T-helper 17 cell (primary cell): ENCODE measurements around the gene CTNND2. TPM values are rescaled to one million over a fixed set of nuclear protein-coding genes. Genes with fewer than 3 reads are reported as not detected.
"Not testable (repeated sequence)": the region's sequence is repeated elsewhere in the genome, so short reads cannot be mapped to it uniquely, and the experiment has no call there.

Experiments
- ATAC-seq: fragments of 150-1000 bp; cut with Tn5 transposase; 2 replicates; pipeline ENCODE4 v1.10.0; 2021; ENCODE audit warnings: mild to moderate bottlenecking, moderate library complexity
- DNase-seq, 3 donors: peaks; one replicate each; pipeline versions ENCODE4 v3.0.0 to v3.0.0-alpha.2; 2020 to 2021
- H3K9me3 ChIP-seq: one replicate; pipeline ENCODE4 v1.7.0; 2013; ENCODE audit warnings: low read length, mild to moderate bottlenecking; ENCODE audit not compliant: control insufficient read depth, poor library complexity, severe bottlenecking
- H3K27ac Mint-ChIP-seq: one replicate; pipeline ENCODE4 v1.8.0; 2022; ENCODE audit warnings: mild to moderate bottlenecking, moderate library complexity, mixed read lengths
- H3K27me3 Mint-ChIP-seq: one replicate; pipeline ENCODE4 v1.8.0; 2022; ENCODE audit warnings: mixed read lengths
- H3K36me3 Mint-ChIP-seq: one replicate; pipeline ENCODE4 v1.8.0; 2022; ENCODE audit warnings: low read depth, mixed read lengths
- H3K4me1 Mint-ChIP-seq: one replicate; pipeline ENCODE4 v1.8.0; 2022; ENCODE audit warnings: mild to moderate bottlenecking, mixed read lengths
- H3K4me3 Mint-ChIP-seq: one replicate; pipeline ENCODE4 v1.8.0; 2022; ENCODE audit warnings: mild to moderate bottlenecking, moderate library complexity, mixed read lengths
- total RNA-seq, 4 donors: library from RNA in 2 of 4; stranded (reverse) in 2 of 4; gene quantifications; one replicate each; pipeline ENCODE4 v1.2.3 and lab custom pipeline; 2022 to 2026

The CTNND2 gene
- total RNA-seq, 2 donors from 2014 or later, result 0.94 to 1.6 TPM

- H3K36me3 Mint-ChIP-seq, result no peaks in the 10 kb centered on the region
- no peak overlapping the region for H3K27ac Mint-ChIP-seq
- no peaks in the 10 kb centered on the region for H3K4me1 Mint-ChIP-seq
- H3K9me3 ChIP-seq, result no peaks in the 10 kb centered on the region
- no peak overlapping the region for H3K4me3 Mint-ChIP-seq
- ATAC-seq, result no peak
- no peak for DNase-seq
- no peaks in the 10 kb centered on the region for H3K27me3 Mint-ChIP-seq
Observed at GRCh38 chr5:11853796-11854195, 50.5 kb downstream of the CTNND2 start.

- Mint-ChIP-seq H3K4me3 (no peak overlapping the region), H3K4me1 (no peaks in the 10 kb centered on the region), H3K36me3 (no peaks in the 10 kb centered on the region), H3K27ac (no peak overlapping the region), H3K27me3 (no peaks in the 10 kb centered on the region)
- no peaks in the 10 kb centered on the region for H3K9me3 ChIP-seq
- no peak for DNase-seq
- ATAC-seq, result no peak
Observed at GRCh38 chr5:11853140-11853539, 51.1 kb downstream of the CTNND2 start.

- no peak overlapping the region for H3K4me3 Mint-ChIP-seq
- no peak overlapping the region for H3K27ac Mint-ChIP-seq
- ATAC-seq (no peak), DNase-seq (no peak)
- no peaks in the 10 kb centered on the region for H3K36me3 Mint-ChIP-seq
- no peaks in the 10 kb centered on the region for H3K9me3 ChIP-seq
- H3K27me3 Mint-ChIP-seq, result no peaks in the 10 kb centered on the region
- H3K4me1 Mint-ChIP-seq, result no peaks in the 10 kb centered on the region
Observed at GRCh38 chr5:11852717-11853087, 51.5 kb downstream of the CTNND2 start.

GRCh38 chr5:11851965-11852716, 52.1 kb downstream of the CTNND2 start:
- no peaks in the 10 kb centered on the region for H3K4me1 Mint-ChIP-seq

GRCh38 chr5:11851416-11851815, 52.8 kb downstream of the CTNND2 start:
- no peaks in the 10 kb centered on the region for H3K27me3 Mint-ChIP-seq
- H3K4me3 Mint-ChIP-seq, result no peak overlapping the region
- no peaks in the 10 kb centered on the region for H3K36me3 Mint-ChIP-seq
- H3K27ac Mint-ChIP-seq, result no peak overlapping the region
- no peaks in the 10 kb centered on the region for H3K4me1 Mint-ChIP-seq
- no peaks in the 10 kb centered on the region for H3K9me3 ChIP-seq
- DNase-seq (no peak), ATAC-seq (no peak)

More at GRCh38 chr5:11851965-11852716, 52.1 kb downstream of the CTNND2 start:
- Mint-ChIP-seq H3K27ac (no peak overlapping the region), H3K36me3 (no peaks in the 10 kb centered on the region), H3K4me3 (no peak overlapping the region), H3K27me3 (no peaks in the 10 kb centered on the region)
- DNase-seq (no peak), ATAC-seq (no peak)
- H3K9me3 ChIP-seq, result no peaks in the 10 kb centered on the region

GRCh38 chr5:11828566-11828965, 75.7 kb downstream of the CTNND2 start:
- not testable (repeated sequence) for DNase-seq, ATAC-seq, H3K4me3 Mint-ChIP-seq, H3K27ac Mint-ChIP-seq, H3K36me3 Mint-ChIP-seq, H3K9me3 ChIP-seq, H3K27me3 Mint-ChIP-seq, H3K4me1 Mint-ChIP-seq

DNA sequence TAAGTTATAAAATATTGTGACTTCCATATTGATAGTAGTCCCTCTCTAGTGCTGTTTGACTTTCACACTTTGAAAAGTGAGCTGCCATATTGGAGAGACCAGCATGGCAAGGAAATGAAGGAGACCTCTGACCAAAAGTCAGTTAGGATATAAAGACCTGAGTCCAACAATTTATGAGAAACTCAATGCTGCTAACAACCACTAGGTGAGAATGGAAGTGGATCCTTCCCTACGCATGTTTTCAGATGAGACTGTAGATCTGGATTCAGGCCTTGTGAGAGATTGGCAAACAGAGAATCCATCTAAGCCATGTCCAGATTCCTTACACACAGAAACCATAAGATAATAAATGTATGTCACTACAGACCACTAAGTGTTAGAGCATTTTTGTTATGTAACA, 81.6 kb downstream of the CTNND2 start:
- Mint-ChIP-seq H3K27me3 (no peaks in the 10 kb centered on the region), H3K4me1 (no peaks in the 10 kb centered on the region), H3K36me3 (no peaks in the 10 kb centered on the region), H3K27ac (no peak overlapping the region), H3K4me3 (no peak overlapping the region)
- no peaks in the 10 kb centered on the region for H3K9me3 ChIP-seq
- ATAC-seq (no peak), DNase-seq (no peak)

DNA sequence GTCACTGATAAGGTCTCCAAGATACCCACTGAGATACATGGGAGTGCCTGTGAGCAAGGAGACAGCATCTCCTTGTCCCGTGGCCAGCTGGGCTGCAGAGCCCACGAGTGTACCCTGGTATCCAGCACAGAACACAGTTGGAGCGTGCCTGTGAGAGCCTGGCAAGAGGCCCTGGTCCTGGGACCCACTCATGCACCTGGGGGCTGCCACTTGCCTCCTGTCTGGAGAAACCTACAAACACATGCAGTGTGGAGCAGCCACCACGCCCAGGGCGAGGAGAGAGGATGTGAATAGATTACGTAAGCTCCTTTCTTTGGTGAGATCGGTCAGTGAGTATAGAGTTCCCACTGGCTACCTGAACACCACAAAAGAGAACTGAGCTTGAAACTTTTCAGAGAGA, 88.3 kb downstream of the CTNND2 start:
- Mint-ChIP-seq H3K4me3 (no peak overlapping the region), H3K4me1 (no peaks in the 10 kb centered on the region), H3K27ac (no peak overlapping the region), H3K36me3 (no peaks in the 10 kb centered on the region), H3K27me3 (no peaks in the 10 kb centered on the region)
- no peak for ATAC-seq
- no peaks in the 10 kb centered on the region for H3K9me3 ChIP-seq
- no peak for DNase-seq

DNA sequence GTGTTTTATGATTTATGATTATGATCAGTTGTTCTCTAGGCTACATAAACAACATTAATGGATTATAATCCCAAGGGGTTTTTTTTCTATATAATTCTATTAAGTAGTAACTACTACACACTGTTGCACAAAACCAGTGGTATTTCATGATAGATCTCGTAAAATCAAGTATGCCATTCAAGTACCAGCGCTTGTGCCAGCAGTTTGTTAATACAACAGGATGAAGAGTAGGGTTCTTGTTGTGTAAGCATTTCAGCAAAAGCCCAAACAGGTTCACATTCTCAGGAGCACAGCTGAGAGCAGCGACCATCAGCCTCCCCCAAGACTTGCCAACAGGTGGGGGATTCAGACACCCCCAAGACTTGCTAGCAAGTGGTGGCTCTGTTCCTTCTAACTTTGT, 88.8 kb downstream of the CTNND2 start:
- Mint-ChIP-seq H3K36me3 (no peaks in the 10 kb centered on the region), H3K27me3 (no peaks in the 10 kb centered on the region), H3K4me1 (no peaks in the 10 kb centered on the region), H3K27ac (no peak overlapping the region), H3K4me3 (no peak overlapping the region)
- no peak for ATAC-seq
- H3K9me3 ChIP-seq, result no peaks in the 10 kb centered on the region
- no peak for DNase-seq

DNA sequence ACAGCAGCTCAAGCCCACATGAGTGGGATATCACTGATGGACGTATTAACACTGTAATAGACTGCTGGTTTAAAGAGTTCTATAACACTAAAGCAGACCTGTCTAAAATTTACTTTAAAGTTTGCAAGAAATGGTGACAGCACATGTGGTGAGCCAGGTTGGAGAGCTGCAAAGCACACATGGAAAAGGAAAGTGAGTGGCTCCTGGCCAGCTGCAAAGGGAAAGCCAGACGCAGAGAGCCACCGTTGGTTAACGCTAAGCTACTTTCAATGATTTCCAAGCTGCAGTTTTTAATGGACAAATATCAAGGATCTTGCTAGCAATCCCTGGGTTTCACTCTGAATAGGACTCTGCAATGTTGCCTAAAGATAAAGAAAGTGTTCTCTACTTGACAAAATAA, 89.9 kb downstream of the CTNND2 start:
- DNase-seq (no peak), ATAC-seq (no peak)
- H3K4me1 Mint-ChIP-seq, result no peaks in the 10 kb centered on the region
- no peaks in the 10 kb centered on the region for H3K27me3 Mint-ChIP-seq
- no peak overlapping the region for H3K27ac Mint-ChIP-seq
- H3K9me3 ChIP-seq, result no peaks in the 10 kb centered on the region
- H3K4me3 Mint-ChIP-seq, result no peak overlapping the region
- H3K36me3 Mint-ChIP-seq, result no peaks in the 10 kb centered on the region

- no peak overlapping the region for H3K4me3 Mint-ChIP-seq
- H3K9me3 ChIP-seq, result no peaks in the 10 kb centered on the region
- no peaks in the 10 kb centered on the region for H3K36me3 Mint-ChIP-seq
- no peaks in the 10 kb centered on the region for H3K4me1 Mint-ChIP-seq
- no peak for DNase-seq
- H3K27ac Mint-ChIP-seq, result no peak overlapping the region
- H3K27me3 Mint-ChIP-seq, result no peaks in the 10 kb centered on the region
- no peak for ATAC-seq
Observed at GRCh38 chr5:11809407-11809806, 94.8 kb downstream of the CTNND2 start.

DNA sequence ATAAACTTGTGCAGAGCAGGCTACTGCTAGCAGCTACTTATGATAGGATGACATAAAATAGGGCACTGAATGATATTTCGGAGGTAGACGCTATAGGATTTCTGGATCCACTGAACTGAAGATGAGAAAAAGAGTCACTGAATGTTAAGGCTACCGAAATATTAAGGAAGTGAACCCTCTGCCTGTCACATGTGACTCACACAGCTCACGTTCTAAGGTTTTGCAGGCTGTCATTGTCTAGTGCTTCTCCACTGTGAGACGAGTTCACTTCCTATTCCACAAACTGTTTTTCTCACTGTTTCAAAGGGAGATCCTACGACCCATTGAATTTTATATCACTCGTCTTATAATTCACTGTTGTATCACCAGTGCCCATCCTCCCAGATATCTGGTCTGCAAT, 100.8 kb downstream of the CTNND2 start:
- no peaks in the 10 kb centered on the region for H3K9me3 ChIP-seq
- ATAC-seq (no peak), DNase-seq (no peak)
- no peaks in the 10 kb centered on the region for H3K27me3 Mint-ChIP-seq
- H3K36me3 Mint-ChIP-seq, result no peaks in the 10 kb centered on the region
- no peak overlapping the region for H3K4me3 Mint-ChIP-seq
- no peaks in the 10 kb centered on the region for H3K4me1 Mint-ChIP-seq
- no peak overlapping the region for H3K27ac Mint-ChIP-seq

GRCh38 chr5:11801061-11801460, 103.2 kb downstream of the CTNND2 start:
- no peaks in the 10 kb centered on the region for H3K36me3 Mint-ChIP-seq
- ATAC-seq (no peak), DNase-seq (no peak)
- H3K27ac Mint-ChIP-seq, result no peak overlapping the region
- no peaks in the 10 kb centered on the region for H3K9me3 ChIP-seq
- H3K4me1 Mint-ChIP-seq, result no peaks in the 10 kb centered on the region
- no peaks in the 10 kb centered on the region for H3K27me3 Mint-ChIP-seq
- H3K4me3 Mint-ChIP-seq, result no peak overlapping the region

DNA sequence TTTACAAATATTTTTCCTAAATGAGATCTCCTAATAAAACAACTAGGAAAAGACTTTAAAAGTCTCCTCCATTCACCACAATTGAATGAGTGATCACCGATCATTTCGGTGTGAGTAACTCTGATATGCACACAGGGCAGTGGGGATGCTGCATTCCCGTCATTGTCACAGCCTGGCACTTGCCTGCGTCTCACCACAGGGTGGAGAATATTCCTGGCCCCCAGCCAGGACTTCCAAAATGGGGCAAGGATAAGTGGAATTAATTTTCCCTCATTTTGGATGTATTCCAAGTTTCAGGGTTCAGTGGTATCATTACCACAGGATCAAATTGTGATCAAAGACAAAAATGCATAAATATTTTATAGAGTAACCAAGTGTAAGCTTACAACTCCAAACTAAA, 107.1 kb downstream of the CTNND2 start:
- no peak for ATAC-seq
- no peaks in the 10 kb centered on the region for H3K27me3 Mint-ChIP-seq

More for the DNA sequence above, 107.1 kb downstream of the CTNND2 start:
- H3K9me3 ChIP-seq, result no peaks in the 10 kb centered on the region
- Mint-ChIP-seq H3K27ac (no peak overlapping the region), H3K4me1 (no peaks in the 10 kb centered on the region), H3K36me3 (no peaks in the 10 kb centered on the region), H3K4me3 (no peak overlapping the region)
- DNase-seq, result no peak
